Thyroid gland (tissue), 4 donors: Measurements from ENCODE around the gene LEMD3. TPM values are rescaled to one million over a fixed set of nuclear protein-coding genes. Genes with fewer than 3 reads are reported as not detected.

Source experiments
- DNase-seq, 2 donors: peaks; one replicate each; pipeline ENCODE4 v3.0.0-alpha.2; 2019
- H3K27ac ChIP-seq, 3 donors: fragments of 200-600 bp; sonication (generic); 1 replicate in 2 of 3; 2 replicates in 1 of 3; pipeline ENCODE4 v1.5.1; 2016 to 2019; ENCODE audit warnings: mild to moderate bottlenecking in 1 of 3, moderate library complexity in 1 of 3
- H3K27me3 ChIP-seq: fragments of 200-600 bp; sonication (generic); one replicate; pipeline ENCODE4 v1.5.1; 2019
- H3K36me3 ChIP-seq, 2 donors: fragments of 200-600 bp; sonication (generic); one replicate each; pipeline ENCODE4 v1.5.1; 2016 to 2019
- H3K4me1 ChIP-seq, 2 donors: fragments of 200-600 bp; sonication (generic); one replicate each; pipeline ENCODE4 v1.5.1; 2017 to 2019
- H3K4me3 ChIP-seq, 3 donors: fragments of 200-600 bp; sonication (generic); replicated peaks in 1 of 3; 1 replicate in 2 of 3; 2 replicates in 1 of 3; pipeline ENCODE4 v1.5.1; 2016; ENCODE audit warnings: mild to moderate bottlenecking in 1 of 3
- H3K9me3 ChIP-seq: fragments of 200-600 bp; sonication (generic); one replicate; pipeline ENCODE4 v1.5.1; 2017
- CTCF ChIP-seq, 6 experiments: fragments of 200-600 bp in 3 of 6; fragments of 450-650 bp in 3 of 6; sonication (generic) in 3 of 6; IDR thresholded peaks; one replicate each; pipeline ENCODE4 v1.5.1; 2016 to 2019; ENCODE audit warnings: antibody characterized with exemption in 6 of 6, mild to moderate bottlenecking in 2 of 6, inconsistent platforms in 1 of 6, moderate library complexity in 1 of 6
- POLR2A ChIP-seq, 2 donors: fragments of 450-650 bp; IDR thresholded peaks; one replicate each; pipeline ENCODE4 v1.6.1; 2017; ENCODE audit warnings: antibody characterized with exemption in 2 of 2, mild to moderate bottlenecking in 2 of 2, moderate library complexity in 1 of 2
- WGBS, 2 donors: methylation state at CpG; one replicate each; pipeline ENCODE4 v1.1.5; 2017; 5-methylcytosine and 5-hydroxymethylcytosine counted together
- intact Hi-C: fragments of 100-400 bp; cut with DNase I; formaldehyde crosslinking; loops from one replicate; pipeline ENCODE4 v1.15.1; 2023
- total RNA-seq, 4 donors: library from RNA; depleted of rRNA; stranded (reverse); fragments of >200 nt; gene quantifications; one replicate each; pipeline ENCODE4 v1.2.3, GENCODE V29; 2016

LEMD3 gene
- total RNA-seq, 4 donors from 2014 or later, result 45.4 to 64.0 (median 49.3) TPM

GRCh38 chr12:65220761-65221160 is 51.4 kb downstream of the LEMD3 start:
- TF ChIP-seq CTCF (IDR thresholded peaks at IDR 0.05) (no peak), POLR2A (IDR thresholded peaks at IDR 0.05) (no peak)
- Histone ChIP-seq H3K36me3 (peaks cover 8 to 14% of the 10 kb centered on the region in 2 donors), H3K9me3 (no peaks in the 10 kb centered on the region), H3K4me3 (no peak overlapping the region), H3K27ac (no peak overlapping the region), H3K27me3 (no peaks in the 10 kb centered on the region), H3K4me1 (no peaks in the 10 kb centered on the region)
- no peak for DNase-seq
- 97 to 100% methylated on average over 2 of the region's 2 CpGs for WGBS, 2 donors
- intact Hi-C loops, result no loop called here

- no peaks in the 10 kb centered on the region for H3K4me1 ChIP-seq
- no peak for DNase-seq
- 79 to 95% methylated on average over 1 of the region's 1 CpG for WGBS, 2 donors
- no peaks in the 10 kb centered on the region for H3K9me3 ChIP-seq
- H3K4me3 ChIP-seq, result no peak overlapping the region
- H3K27ac ChIP-seq, result no peak overlapping the region
- no peaks in the 10 kb centered on the region for H3K27me3 ChIP-seq
- intact Hi-C loops, result no loop called here
- TF ChIP-seq CTCF (IDR thresholded peaks at IDR 0.05) (no peak), POLR2A (IDR thresholded peaks at IDR 0.05) (no peak)
- H3K36me3 ChIP-seq, result no peaks in the 10 kb centered on the region
Observed at GRCh38 chr12:65229441-65229840, 60.1 kb downstream of the LEMD3 start.

- 32 to 44% methylated on average over 3 of the region's 3 CpGs for WGBS, 2 donors
- Histone ChIP-seq H3K4me1 (no peaks in the 10 kb centered on the region), H3K27ac (no peak overlapping the region), H3K4me3 (no peak overlapping the region), H3K36me3 (no peaks in the 10 kb centered on the region), H3K27me3 (no peaks in the 10 kb centered on the region), H3K9me3 (no peaks in the 10 kb centered on the region)
- no peak for DNase-seq
- intact Hi-C loops, result no loop called here
- TF ChIP-seq CTCF (IDR thresholded peaks at IDR 0.05) (peak in 4 of 6 experiments; percentile 11 to 59 (median 42)), POLR2A (IDR thresholded peaks at IDR 0.05) (no peak)
Observed at GRCh38 chr12:65232476-65233077, 63.2 kb downstream of the LEMD3 start.

DNA sequence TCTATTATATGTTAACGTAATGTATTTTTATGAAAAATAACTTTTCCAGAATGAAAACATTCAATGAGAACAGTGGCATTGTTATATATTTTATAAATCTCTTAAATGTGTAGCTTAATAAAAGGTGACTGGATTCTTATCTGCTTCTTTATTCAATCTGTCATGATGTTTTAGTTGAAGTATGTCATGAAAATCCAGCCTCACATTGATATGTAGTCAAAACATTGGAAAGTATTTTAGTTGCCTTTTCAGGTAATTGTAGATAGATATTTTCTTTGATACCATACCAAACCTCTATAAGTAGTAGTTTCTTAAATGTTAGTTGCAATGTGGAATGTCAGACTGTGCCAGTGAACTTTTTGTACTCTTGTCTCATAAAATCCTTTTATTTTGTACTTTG is 67.8 kb downstream of the LEMD3 start:
- no peak for DNase-seq
- Histone ChIP-seq H3K9me3 (no peaks in the 10 kb centered on the region), H3K4me3 (no peak overlapping the region), H3K27ac (no peak overlapping the region), H3K36me3 (peaks cover 8% of the 10 kb centered on the region in 2 donors), H3K4me1 (no peaks in the 10 kb centered on the region), H3K27me3 (no peaks in the 10 kb centered on the region)
- no peak for TF ChIP-seq POLR2A (IDR thresholded peaks at IDR 0.05)
- no peak for TF ChIP-seq CTCF (IDR thresholded peaks at IDR 0.05)
- intact Hi-C loops, result no loop called here
- 94 to 99% methylated on average over 1 of the region's 1 CpG for WGBS, 2 donors

GRCh38 chr12:65238609-65239008 is 69.2 kb downstream of the LEMD3 start:
- Histone ChIP-seq H3K36me3 (peaks cover 8 to 13% of the 10 kb centered on the region in 2 donors), H3K4me3 (no peak overlapping the region), H3K27me3 (no peaks in the 10 kb centered on the region), H3K27ac (no peak overlapping the region), H3K9me3 (no peaks in the 10 kb centered on the region), H3K4me1 (no peaks in the 10 kb centered on the region)
- no peak for TF ChIP-seq POLR2A (IDR thresholded peaks at IDR 0.05)
- TF ChIP-seq CTCF (IDR thresholded peaks at IDR 0.05), result no peak
- DNase-seq, result no peak
- intact Hi-C loops, result no loop called here
- WGBS, 2 donors, result 92 to 96% methylated on average over 3 of the region's 3 CpGs
